Measurements from ENCODE around the gene IFNA4.
"Not testable (repeated sequence)": the region's sequence is repeated elsewhere in the genome, so short reads cannot be mapped to it uniquely, and the experiment has no call there.

IFNA4 gene

GRCh38 chr9:21187487-21187886 lies at the start of gene IFNA4:
Gene IFNA4, minus strand, starts transcription at chr9:21187587. Its CDS starts 56 bp downstream, at chr9:21187531.
- DNase-seq = not testable (repeated sequence)

GRCh38 chr9:21236360-21236714 lies 49.0 kb upstream of the IFNA4 start:
- not testable (repeated sequence) for DNase-seq

- not testable (repeated sequence) for DNase-seq
These were observed 48.3 kb upstream of the IFNA4 start for GRCh38 chr9:21235468-21236359.

GRCh38 chr9:21234153-21234687 lies 46.8 kb upstream of the IFNA4 start:
- DNase-seq = no peak

GRCh38 chr9:21233258-21233657 lies 45.9 kb upstream of the IFNA4 start:
- DNase-seq = no peak

GRCh38 chr9:21228122-21228521 lies 40.7 kb upstream of the IFNA4 start, which contains the start of gene IFNA17:
Gene IFNA17, minus strand, starts transcription at chr9:21228222. Its CDS starts 49 bp downstream, at chr9:21228173.
- DNase-seq = no peak

GRCh38 chr9:21217211-21217610 lies 29.8 kb upstream of the IFNA4 start, which contains the start of gene IFNA16:
Gene IFNA16, minus strand, starts transcription at chr9:21217311. Its CDS starts 6 bp downstream, at chr9:21217305.
- not testable (repeated sequence) for DNase-seq

GRCh38 chr9:21213411-21214326 lies 26.3 kb upstream of the IFNA4 start:
- DNase-seq = not testable (repeated sequence)

- DNase-seq = not testable (repeated sequence)
These were observed 24.8 kb upstream of the IFNA4 start for GRCh38 chr9:21212160-21212559.

- DNase-seq = not testable (repeated sequence)
These were observed 23.4 kb upstream of the IFNA4 start for GRCh38 chr9:21210782-21211181.

- DNase-seq = no peak
These were observed 22.9 kb upstream of the IFNA4 start for GRCh38 chr9:21210311-21210710.

- not testable (repeated sequence) for DNase-seq
These were observed 19.7 kb upstream of the IFNA4 start, which contains the start of gene IFNA10 for GRCh38 chr9:21207043-21207442. Gene IFNA10, minus strand, starts transcription at chr9:21207143. Its CDS starts 46 bp downstream, at chr9:21207097.

GRCh38 chr9:21205204-21205603 lies 17.8 kb upstream of the IFNA4 start:
- no peak for DNase-seq

- DNase-seq = not testable (repeated sequence)
These were observed 14.7 kb upstream of the IFNA4 start, which contains the start of gene IFNA7 for GRCh38 chr9:21202105-21202504. Gene IFNA7, minus strand, starts transcription at chr9:21202205. Its CDS starts 40 bp downstream, at chr9:21202165.

GRCh38 chr9:21194867-21195776 lies 7.7 kb upstream of the IFNA4 start:
- not testable (repeated sequence) for DNase-seq

GRCh38 chr9:21182810-21183736 lies 4.3 kb downstream of the IFNA4 start:
- DNase-seq = not testable (repeated sequence)

GRCh38 chr9:21174671-21175070 lies 12.7 kb downstream of the IFNA4 start:
- no peak for DNase-seq

- DNase-seq = no peak
These were observed 15.2 kb downstream of the IFNA4 start for GRCh38 chr9:21172156-21172555.

GRCh38 chr9:21171351-21171750 lies 16.0 kb downstream of the IFNA4 start:
- DNase-seq = no peak

GRCh38 chr9:21166560-21166959 lies 20.8 kb downstream of the IFNA4 start, which contains the start of gene IFNA21:
Gene IFNA21, minus strand, starts transcription at chr9:21166660. Its CDS starts 48 bp downstream, at chr9:21166612.
- DNase-seq = not testable (repeated sequence)
